HepG2 (cell line): ENCODE results near the gene ENO2. TPM values are rescaled to one million over a fixed set of nuclear protein-coding genes. Genes with fewer than 3 reads are reported as not detected.

Experiments used
- FOXO1 ChIP-seq: sonication (generic); formaldehyde crosslinking; IDR thresholded peaks from 2 replicates; pipeline ENCODE4 v1.4.0; 2020; ENCODE audit warnings: missing genetic modification reagents
- HNRNPK ChIP-seq: fragments of 200-400 bp; formaldehyde crosslinking; IDR thresholded peaks from 2 replicates; pipeline ENCODE4 v1.6.1; 2018; ENCODE audit warnings: low read length, low read depth, moderate library complexity, mild to moderate bottlenecking; ENCODE audit not compliant: poor library complexity, severe bottlenecking
- IRX3 ChIP-seq: sonication (generic); formaldehyde crosslinking; IDR thresholded peaks from 2 replicates; pipeline ENCODE4 v1.8.1; 2023; ENCODE audit warnings: mild to moderate bottlenecking, low read depth, missing genetic modification reagents, borderline replicate concordance
- KDM5B ChIP-seq: sonication (generic); formaldehyde crosslinking; IDR thresholded peaks from 2 replicates; pipeline ENCODE4 v1.4.0; 2020; ENCODE audit warnings: missing genetic modification reagents, mild to moderate bottlenecking, borderline replicate concordance
- KLF9 ChIP-seq: IDR thresholded peaks from 2 replicates; pipeline ENCODE4 v1.6.1; 2016; ENCODE audit warnings: low read depth
- MAZ ChIP-seq, 2 experiments: sonication (generic) in 1 of 2; formaldehyde crosslinking in 1 of 2; IDR thresholded peaks; 2 replicates each; pipeline versions ENCODE4 v1.5.0 to v1.6.1; 2012 to 2020; ENCODE audit warnings: low read depth in 2 of 2, mild to moderate bottlenecking in 2 of 2, borderline replicate concordance in 1 of 2, improper control_type of control experiment in 1 of 2, low read length in 1 of 2, missing genetic modification reagents in 1 of 2, moderate library complexity in 1 of 2
- NFE2 ChIP-seq: sonication (generic); formaldehyde crosslinking; IDR thresholded peaks from 2 replicates; pipeline ENCODE4 v1.4.0; 2020; ENCODE audit warnings: missing genetic modification reagents
- PHF8 ChIP-seq: sonication (generic); formaldehyde crosslinking; IDR thresholded peaks from 2 replicates; pipeline ENCODE4 v1.5.0; 2020; ENCODE audit warnings: missing genetic modification reagents
- SRY ChIP-seq: sonication (generic); formaldehyde crosslinking; IDR thresholded peaks from 2 replicates; pipeline ENCODE4 v1.8.0; 2022; ENCODE audit warnings: mild to moderate bottlenecking, missing genetic modification reagents
- TOE1 ChIP-seq: sonication (generic); formaldehyde crosslinking; IDR thresholded peaks from 2 replicates; pipeline ENCODE4 v1.4.0; 2020; ENCODE audit warnings: mild to moderate bottlenecking, missing genetic modification reagents
- ZBTB20 ChIP-seq: sonication (generic); formaldehyde crosslinking; IDR thresholded peaks from 2 replicates; pipeline ENCODE4 v1.8.1; 2023; ENCODE audit warnings: missing genetic modification reagents, low read depth, mild to moderate bottlenecking, borderline replicate concordance
- ZKSCAN1 ChIP-seq: fragments of 150-350 bp; IDR thresholded peaks from 2 replicates; pipeline ENCODE4 v1.6.1; 2014; ENCODE audit warnings: low read length
- ZNF205 ChIP-seq: IDR thresholded peaks from 2 replicates; pipeline ENCODE4 v1.6.1; 2018; ENCODE audit warnings: missing biosample characterization, missing genetic modification reagents
- ZNF232 ChIP-seq: sonication (generic); formaldehyde crosslinking; IDR thresholded peaks from 2 replicates; pipeline ENCODE4 v1.4.0; 2020; ENCODE audit warnings: missing genetic modification reagents, borderline replicate concordance
- ZNF263 ChIP-seq: sonication (generic); formaldehyde crosslinking; IDR thresholded peaks from 2 replicates; pipeline ENCODE4 v1.4.0; 2020; ENCODE audit warnings: missing genetic modification reagents
- ZNF484 ChIP-seq: sonication (generic); formaldehyde crosslinking; IDR thresholded peaks from 2 replicates; pipeline ENCODE4 v1.5.1; 2020; ENCODE audit warnings: mild to moderate bottlenecking, low read depth, missing genetic modification reagents, borderline replicate concordance
- ZNF552 ChIP-seq: sonication (generic); formaldehyde crosslinking; IDR thresholded peaks from 2 replicates; pipeline ENCODE4 v1.9.0; 2022; ENCODE audit warnings: missing genetic modification reagents, mild to moderate bottlenecking, borderline replicate concordance
- ZNF605 ChIP-seq: sonication (generic); formaldehyde crosslinking; IDR thresholded peaks from 2 replicates; pipeline ENCODE4 v1.8.0; 2022; ENCODE audit warnings: mild to moderate bottlenecking, missing genetic modification reagents
- ZNF615 ChIP-seq: sonication (generic); formaldehyde crosslinking; IDR thresholded peaks from 2 replicates; pipeline ENCODE4 v1.5.0; 2020; ENCODE audit warnings: mild to moderate bottlenecking, missing genetic modification reagents, borderline replicate concordance
- ZNF75D ChIP-seq: sonication (generic); formaldehyde crosslinking; IDR thresholded peaks from 2 replicates; pipeline ENCODE4 v1.8.1; 2023; ENCODE audit warnings: missing genetic modification reagents, mild to moderate bottlenecking, borderline replicate concordance
- ZNF781 ChIP-seq: sonication (generic); formaldehyde crosslinking; IDR thresholded peaks from 2 replicates; pipeline ENCODE4 v1.5.1; 2020; ENCODE audit warnings: borderline replicate concordance, mild to moderate bottlenecking, missing genetic modification reagents; ENCODE audit errors: not compliant biosample characterization
- polyA plus RNA-seq, 8 experiments: library from polyadenylated mRNA; depleted of rRNA in 3 of 8; stranded (reverse) in 7 of 8; unstranded in 1 of 8; fragments of >200 nt; fragmentation: Illumina TruSeq in 4 of 8; extraction: Trizol in 4 of 8; gene quantifications; 2 replicates each; pipeline versions ENCODE4 v1.2.1 to v1.2.3, GENCODE V29; 2011 to 2016; ENCODE audit warnings: low read depth in 4 of 8, missing spikeins in 1 of 8, mixed read lengths in 1 of 8; ENCODE audit not compliant: insufficient read depth in 1 of 8
- total RNA-seq, 5 experiments: library from RNA; depleted of rRNA; stranded (reverse); fragments of >200 nt; fragmentation: Illumina TruSeq; extraction: Trizol; gene quantifications; 2 replicates each; pipeline ENCODE4 v1.2.3, GENCODE V29; 2016; ENCODE audit warnings: low read depth in 1 of 5
- TF ChIP-seq, protein P1 (sequence below): sonication (generic); formaldehyde crosslinking; IDR thresholded peaks from 2 replicates; pipeline ENCODE4 v1.4.0; 2020; ENCODE audit warnings: missing genetic modification reagents
- TF ChIP-seq, protein P2 (sequence below): sonication (generic); formaldehyde crosslinking; IDR thresholded peaks from 2 replicates; pipeline ENCODE4 v1.4.0; 2020; ENCODE audit warnings: missing genetic modification reagents
- TF ChIP-seq, protein P3 (sequence below): sonication (generic); formaldehyde crosslinking; IDR thresholded peaks from 2 replicates; pipeline ENCODE4 v1.4.0; 2020; ENCODE audit warnings: missing genetic modification reagents, low read depth, mild to moderate bottlenecking, borderline replicate concordance

ENO2 gene
- total and polyA plus RNA-seq, 2 of the 13 experiments (the other 11 are each of a cell fraction or from before 2014, with no cell fraction given): 19.3 to 136 TPM

DNA sequence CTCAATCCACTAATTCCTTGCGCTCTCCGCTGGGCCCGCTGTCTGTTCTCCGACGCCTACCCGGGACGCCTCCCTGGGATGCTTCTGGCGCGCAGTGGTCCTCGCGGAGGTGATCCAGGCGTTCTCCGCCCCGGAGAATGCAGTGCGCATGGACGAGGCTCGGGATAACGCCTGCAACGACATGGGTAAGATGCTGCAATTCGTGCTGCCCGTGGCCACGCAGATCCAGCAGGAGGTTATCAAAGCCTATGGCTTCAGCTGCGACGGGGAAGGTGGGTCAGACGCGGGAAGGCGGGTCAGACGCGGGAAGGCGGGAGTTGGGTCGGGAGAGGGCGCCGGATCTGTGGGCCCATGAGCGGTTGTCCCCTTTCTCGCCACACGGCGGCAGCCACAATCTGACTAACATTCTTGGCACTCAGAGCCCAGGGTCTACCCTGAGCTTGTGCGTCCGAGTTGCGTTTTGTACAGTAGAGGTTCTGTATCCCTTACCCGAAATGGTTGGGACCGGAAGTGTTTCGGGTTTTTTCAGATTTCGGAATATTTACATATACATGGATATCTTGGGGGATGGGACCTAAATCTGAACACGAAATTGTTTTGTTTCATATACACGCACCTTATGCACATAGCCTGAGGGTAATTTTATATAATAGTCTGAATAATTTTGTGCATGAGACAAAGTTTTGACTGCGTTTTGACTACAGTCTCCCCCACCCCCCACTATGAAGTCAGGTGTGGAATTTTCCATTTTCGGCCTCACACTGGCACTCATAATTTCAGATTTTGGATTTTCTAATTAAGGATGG lies 30.2 kb downstream of the ENO2 start (continued):
- TF ChIP-seq KLF9 (CRISPR knock-in tag) (no peak), ZNF615 (CRISPR knock-in tag) (no peak), HNRNPK (no peak), MAZ (IDR thresholded peaks at IDR 0.05; ENCODE audit: borderline replicate concordance, low read depth, low read length) (no peak), MAZ (CRISPR knock-in tag; IDR thresholded peaks at IDR 0.05; ENCODE audit: low read depth) (peak; percentile 81), ZNF205 (peak; percentile 49; the same call in 1 of the 2 replicates), ZNF232 (CRISPR knock-in tag) (peak; percentile 88; the same call in 1 of the 2 replicates), ZNF552 (peak; percentile 91; the same call in 1 of the 2 replicates), KDM5B (CRISPR knock-in tag) (no peak; the same call in 1 of the 2 replicates), ZKSCAN1 (no peak), NFE2 (CRISPR knock-in tag) (no peak), ZBTB20 (CRISPR knock-in tag) (peak; percentile 61; the same call in 1 of the 2 replicates), ZNF263 (CRISPR knock-in tag) (peak; percentile 66; the same call in 1 of the 2 replicates), SRY (CRISPR knock-in tag) (no peak), ZNF781 (CRISPR knock-in tag) (no peak), ZNF484 (CRISPR knock-in tag) (no peak), TOE1 (no peak), IRX3 (no peak), FOXO1 (CRISPR knock-in tag) (no peak), ZNF605 (CRISPR knock-in tag) (peak; percentile 90), PHF8 (CRISPR knock-in tag) (peak; percentile 34; the same call in 1 of the 2 replicates), ZNF75D (CRISPR knock-in tag) (no peak)
- TF ChIP-seq, protein P1, sequence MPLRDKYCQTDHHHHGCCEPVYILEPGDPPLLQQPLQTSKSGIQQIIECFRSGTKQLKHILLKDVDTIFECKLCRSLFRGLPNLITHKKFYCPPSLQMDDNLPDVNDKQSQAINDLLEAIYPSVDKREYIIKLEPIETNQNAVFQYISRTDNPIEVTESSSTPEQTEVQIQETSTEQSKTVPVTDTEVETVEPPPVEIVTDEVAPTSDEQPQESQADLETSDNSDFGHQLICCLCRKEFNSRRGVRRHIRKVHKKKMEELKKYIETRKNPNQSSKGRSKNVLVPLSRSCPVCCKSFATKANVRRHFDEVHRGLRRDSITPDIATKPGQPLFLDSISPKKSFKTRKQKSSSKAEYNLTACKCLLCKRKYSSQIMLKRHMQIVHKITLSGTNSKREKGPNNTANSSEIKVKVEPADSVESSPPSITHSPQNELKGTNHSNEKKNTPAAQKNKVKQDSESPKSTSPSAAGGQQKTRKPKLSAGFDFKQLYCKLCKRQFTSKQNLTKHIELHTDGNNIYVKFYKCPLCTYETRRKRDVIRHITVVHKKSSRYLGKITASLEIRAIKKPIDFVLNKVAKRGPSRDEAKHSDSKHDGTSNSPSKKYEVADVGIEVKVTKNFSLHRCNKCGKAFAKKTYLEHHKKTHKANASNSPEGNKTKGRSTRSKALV (CRISPR knock-in tag): peak; percentile 89
- TF ChIP-seq, protein P2, sequence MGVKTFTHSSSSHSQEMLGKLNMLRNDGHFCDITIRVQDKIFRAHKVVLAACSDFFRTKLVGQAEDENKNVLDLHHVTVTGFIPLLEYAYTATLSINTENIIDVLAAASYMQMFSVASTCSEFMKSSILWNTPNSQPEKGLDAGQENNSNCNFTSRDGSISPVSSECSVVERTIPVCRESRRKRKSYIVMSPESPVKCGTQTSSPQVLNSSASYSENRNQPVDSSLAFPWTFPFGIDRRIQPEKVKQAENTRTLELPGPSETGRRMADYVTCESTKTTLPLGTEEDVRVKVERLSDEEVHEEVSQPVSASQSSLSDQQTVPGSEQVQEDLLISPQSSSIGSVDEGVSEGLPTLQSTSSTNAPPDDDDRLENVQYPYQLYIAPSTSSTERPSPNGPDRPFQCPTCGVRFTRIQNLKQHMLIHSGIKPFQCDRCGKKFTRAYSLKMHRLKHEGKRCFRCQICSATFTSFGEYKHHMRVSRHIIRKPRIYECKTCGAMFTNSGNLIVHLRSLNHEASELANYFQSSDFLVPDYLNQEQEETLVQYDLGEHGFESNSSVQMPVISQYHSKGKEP (CRISPR knock-in tag): no peak
- TF ChIP-seq, protein P3, sequence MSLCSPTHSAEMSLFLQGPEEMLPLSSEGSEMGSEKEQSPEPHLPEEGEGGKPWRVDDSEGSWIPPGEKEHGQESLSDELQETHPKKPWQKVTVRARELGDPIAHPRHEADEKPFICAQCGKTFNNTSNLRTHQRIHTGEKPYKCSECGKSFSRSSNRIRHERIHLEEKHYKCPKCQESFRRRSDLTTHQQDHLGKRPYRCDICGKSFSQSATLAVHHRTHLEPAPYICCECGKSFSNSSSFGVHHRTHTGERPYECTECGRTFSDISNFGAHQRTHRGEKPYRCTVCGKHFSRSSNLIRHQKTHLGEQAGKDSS (CRISPR knock-in tag): no peak; the same call in 1 of the 2 replicates
